Epithelial cell of proximal tubule (primary cell): ENCODE data around the gene CACNA1C. TPM values are rescaled to one million over a fixed set of nuclear protein-coding genes. Genes with fewer than 3 reads are reported as not detected.

Source experiments
- DNase-seq: peaks from one replicate; pipeline ENCODE4 v3.0.0-alpha.2; 2011; ENCODE audit warnings: low read depth
- H3K4me3 ChIP-seq: 2 replicates; pipeline ENCODE4 v1.5.1; 2011; ENCODE audit warnings: low read depth, mild to moderate bottlenecking, low read length
- CTCF ChIP-seq: conservative IDR thresholded peaks from 2 replicates; pipeline ENCODE4 v1.5.1; 2012; ENCODE audit warnings: low read depth, mild to moderate bottlenecking, low read length
- total RNA-seq: library from RNA; depleted of rRNA; stranded (reverse); fragments of >200 nt; gene quantifications from 2 replicates; pipeline ENCODE4 v1.2.3, GENCODE V29; 2015

The CACNA1C gene
- total RNA-seq, 1 donor from 2014 or later: not detected

- DNase-seq: no peak
- TF ChIP-seq CTCF: no peak
- no peak overlapping the region for H3K4me3 ChIP-seq
Observed at GRCh38 chr12:2666411-2666810, 613.6 kb downstream of the CACNA1C start.

GRCh38 chr12:2666846-2667245 lies 614.1 kb downstream of the CACNA1C start:
- no peak for DNase-seq
- no peak overlapping the region for H3K4me3 ChIP-seq
- TF ChIP-seq CTCF: no peak

- no peak for TF ChIP-seq CTCF
- no peak for DNase-seq
- no peak overlapping the region for H3K4me3 ChIP-seq
Observed at GRCh38 chr12:2667716-2668440, 615.1 kb downstream of the CACNA1C start.

GRCh38 chr12:2668816-2669215 lies 616.0 kb downstream of the CACNA1C start:
- no peak for DNase-seq
- no peak overlapping the region for H3K4me3 ChIP-seq
- no peak for TF ChIP-seq CTCF

GRCh38 chr12:2669560-2669959 lies 616.8 kb downstream of the CACNA1C start:
- TF ChIP-seq CTCF: no peak
- H3K4me3 ChIP-seq: no peak overlapping the region
- no peak for DNase-seq

GRCh38 chr12:2672863-2673262 lies 620.1 kb downstream of the CACNA1C start:
- no peak for TF ChIP-seq CTCF
- no peak overlapping the region for H3K4me3 ChIP-seq

More at GRCh38 chr12:2672863-2673262, 620.1 kb downstream of the CACNA1C start:
- DNase-seq: no peak
